Measurements from ENCODE around the gene ALCAM.

Gene ALCAM

GRCh38 chr3:105490045-105490444 is 123.3 kb downstream of the ALCAM start:
- DNase-seq (ENCODE audit: low read depth), result no peak

DNA sequence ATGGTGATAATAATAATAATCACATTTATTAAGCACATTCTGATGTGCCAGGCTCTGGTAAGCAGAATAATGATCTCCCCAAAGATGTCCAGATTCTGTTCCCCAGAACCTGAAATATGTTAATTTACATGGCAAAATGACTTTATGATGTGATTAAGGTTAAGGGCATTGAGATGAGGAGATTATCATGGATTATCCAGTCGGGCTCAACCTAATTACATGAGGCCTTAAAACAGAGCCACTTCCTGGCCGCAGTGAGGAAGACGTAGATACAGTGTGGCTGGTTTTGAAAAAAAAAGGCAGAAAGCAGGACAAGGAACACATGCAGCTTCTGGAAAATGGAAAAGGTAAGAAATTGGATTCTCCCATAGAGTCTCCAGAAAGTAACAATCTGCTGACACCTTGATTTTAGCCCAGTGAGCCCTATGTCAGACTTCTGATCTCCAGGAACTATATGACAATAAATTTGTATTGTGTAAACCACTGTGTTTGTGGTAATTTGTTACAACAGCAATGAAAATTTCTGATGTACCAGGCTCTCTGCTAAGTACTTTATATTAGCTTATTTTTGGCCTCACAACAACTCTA is 126.7 kb downstream of the ALCAM start:
- DNase-seq (ENCODE audit: low read depth), result no peak

DNA sequence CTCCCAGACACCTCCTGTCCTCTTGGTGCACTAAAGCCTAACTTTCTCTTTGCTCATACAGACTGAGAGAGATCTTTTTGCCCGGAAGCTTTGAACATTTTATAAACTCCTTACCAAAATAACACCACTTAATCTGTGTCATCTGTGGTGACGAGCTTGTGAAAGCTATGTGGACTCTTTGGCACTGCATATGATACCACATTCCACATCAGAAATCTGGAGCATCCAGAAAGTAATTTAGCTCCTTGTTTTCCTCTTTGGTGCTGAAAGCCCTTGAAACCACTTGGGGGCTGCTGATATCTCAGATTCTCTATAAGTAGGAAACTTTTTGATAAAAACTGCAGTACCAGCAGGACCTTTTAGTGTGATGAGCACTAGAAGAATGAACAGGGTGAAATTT is 128.3 kb downstream of the ALCAM start:
- no peak for DNase-seq (ENCODE audit: low read depth)

DNA sequence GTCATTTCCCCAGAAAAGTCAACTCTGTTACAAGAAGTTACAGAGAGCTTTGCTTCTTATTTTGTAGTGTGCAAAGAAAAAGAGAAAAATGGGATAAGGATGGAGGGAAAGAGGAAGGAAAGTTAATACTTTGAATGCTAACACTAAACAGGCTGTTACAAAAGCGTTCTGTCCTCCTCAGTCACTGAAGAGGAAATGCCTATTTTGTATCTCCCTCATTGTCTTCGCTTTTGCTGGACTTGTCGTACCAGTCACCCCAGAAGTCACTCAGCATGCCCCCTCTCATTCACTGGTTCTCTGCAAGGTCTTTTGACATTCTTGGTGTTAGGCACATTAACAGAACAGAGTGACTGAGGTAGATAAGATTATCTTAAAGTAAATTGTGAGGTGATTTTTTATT is 129.6 kb downstream of the ALCAM start:
- DNase-seq (ENCODE audit: low read depth), result no peak

GRCh38 chr3:105497386-105497785 is 130.7 kb downstream of the ALCAM start:
- DNase-seq (ENCODE audit: low read depth), result no peak

- no peak for DNase-seq (ENCODE audit: low read depth)
Observed at GRCh38 chr3:105499961-105500360, 133.3 kb downstream of the ALCAM start.

DNA sequence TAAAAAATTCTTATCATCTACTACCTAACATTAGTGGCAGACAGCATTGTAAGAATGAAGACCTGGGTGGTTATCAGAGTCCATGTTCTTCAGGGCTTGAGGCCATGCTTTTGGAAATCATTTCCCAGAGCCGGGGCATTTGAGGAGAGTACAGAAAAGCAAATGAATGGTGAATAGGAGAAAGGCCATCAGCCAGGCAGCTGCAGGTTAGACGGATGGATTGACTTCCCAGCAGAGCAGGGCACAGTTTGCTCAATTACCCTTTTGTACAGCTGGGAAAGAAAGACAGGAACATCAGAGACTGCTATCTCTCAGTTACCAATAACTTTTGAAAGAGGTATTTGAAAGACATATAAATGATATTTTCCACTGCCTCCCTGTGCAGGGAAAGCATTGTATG is 135.6 kb downstream of the ALCAM start:
- no peak for DNase-seq (ENCODE audit: low read depth)

GRCh38 chr3:105503191-105503593 is 136.5 kb downstream of the ALCAM start:
- no peak for DNase-seq (ENCODE audit: low read depth)

DNA sequence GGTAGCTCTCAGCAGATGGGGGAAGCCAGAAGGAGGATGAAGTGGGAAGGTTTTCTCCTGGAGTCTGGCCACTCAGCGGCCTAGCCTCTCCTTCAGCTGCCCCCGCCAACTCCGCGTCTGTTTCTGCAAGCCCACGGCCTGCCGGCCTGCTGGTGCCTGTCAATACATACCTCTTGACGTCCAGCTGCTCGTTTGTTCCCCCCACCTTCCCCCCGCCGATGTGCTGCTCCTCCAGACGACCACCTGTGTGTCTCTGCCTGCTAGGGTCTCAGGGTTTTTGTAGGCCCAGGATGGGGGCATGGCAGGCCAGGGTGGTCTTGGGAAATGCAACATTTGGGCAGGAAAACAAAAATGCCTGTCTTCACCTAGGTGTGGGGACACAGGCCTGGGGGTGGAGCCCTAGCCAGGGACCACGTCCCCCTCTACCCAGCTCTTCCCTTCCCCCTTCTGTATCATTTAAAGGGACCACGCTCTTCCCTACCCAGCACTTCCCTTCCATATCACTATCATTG is 137.8 kb downstream of the ALCAM start:
- no peak for DNase-seq (ENCODE audit: low read depth)

- no peak for DNase-seq (ENCODE audit: low read depth)
Observed at GRCh38 chr3:105505170-105505569, 138.5 kb downstream of the ALCAM start.

DNA sequence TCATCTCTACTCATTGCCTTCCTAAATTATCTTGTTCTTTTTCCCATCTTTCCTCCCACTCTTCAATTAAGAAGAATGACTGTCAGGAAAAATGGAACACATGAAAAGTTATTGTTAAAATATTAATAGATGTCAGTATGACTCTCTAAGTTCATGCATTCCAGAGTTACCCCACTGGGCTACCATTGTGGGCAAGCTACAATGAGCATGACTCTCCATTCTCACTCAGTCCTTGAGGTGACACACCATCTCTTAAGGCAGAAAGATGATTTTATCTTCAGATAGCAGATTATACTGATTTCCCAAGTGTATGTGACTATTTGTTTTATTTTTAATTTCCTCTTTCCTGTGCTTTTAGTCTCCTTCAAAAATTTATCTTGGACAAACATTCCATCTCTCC is 144.3 kb downstream of the ALCAM start:
- DNase-seq (ENCODE audit: low read depth), result no peak

DNA sequence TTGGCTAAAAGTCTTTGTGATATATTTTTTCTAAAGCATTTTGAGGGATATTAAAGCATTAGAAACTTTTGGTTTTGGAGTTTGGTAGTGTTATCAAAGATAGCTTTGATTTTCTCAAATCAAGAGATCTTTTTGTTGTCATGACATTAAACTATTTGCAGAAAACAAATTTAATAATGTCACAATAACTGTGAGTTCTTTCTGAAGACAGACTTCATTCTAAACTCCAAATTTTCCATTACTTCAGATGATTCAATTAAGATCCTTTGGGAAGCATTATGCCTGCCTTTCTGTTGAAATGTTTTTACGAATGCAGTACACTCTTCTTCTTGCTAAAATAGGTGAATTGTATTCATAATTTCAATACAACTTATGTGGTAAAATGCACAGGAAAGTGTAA is 145.4 kb downstream of the ALCAM start:
- no peak for DNase-seq (ENCODE audit: low read depth)

GRCh38 chr3:105513042-105513441 is 146.3 kb downstream of the ALCAM start:
- no peak for DNase-seq (ENCODE audit: low read depth)

- DNase-seq (ENCODE audit: low read depth), result no peak
Observed at GRCh38 chr3:105513886-105514285, 147.2 kb downstream of the ALCAM start.

DNA sequence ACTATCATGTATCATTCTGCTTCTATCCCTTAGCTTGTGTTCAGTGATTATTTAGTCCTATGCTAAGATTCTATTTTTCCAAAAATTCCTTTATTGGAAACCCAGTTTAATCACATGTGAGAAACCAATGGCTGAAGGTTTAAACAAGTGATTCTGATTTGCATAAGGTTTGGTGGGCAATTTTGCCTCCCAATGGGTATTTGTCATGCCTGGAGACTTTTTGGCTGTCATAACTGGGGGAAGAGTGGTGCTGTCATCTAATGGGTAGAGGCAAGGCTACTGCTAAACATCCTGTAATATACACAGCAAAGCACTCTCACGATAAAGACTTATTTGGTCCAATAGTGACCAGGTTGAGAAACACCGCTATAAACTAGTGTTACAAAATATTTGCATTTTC is 148.7 kb downstream of the ALCAM start:
- DNase-seq (ENCODE audit: low read depth), result no peak

DNA sequence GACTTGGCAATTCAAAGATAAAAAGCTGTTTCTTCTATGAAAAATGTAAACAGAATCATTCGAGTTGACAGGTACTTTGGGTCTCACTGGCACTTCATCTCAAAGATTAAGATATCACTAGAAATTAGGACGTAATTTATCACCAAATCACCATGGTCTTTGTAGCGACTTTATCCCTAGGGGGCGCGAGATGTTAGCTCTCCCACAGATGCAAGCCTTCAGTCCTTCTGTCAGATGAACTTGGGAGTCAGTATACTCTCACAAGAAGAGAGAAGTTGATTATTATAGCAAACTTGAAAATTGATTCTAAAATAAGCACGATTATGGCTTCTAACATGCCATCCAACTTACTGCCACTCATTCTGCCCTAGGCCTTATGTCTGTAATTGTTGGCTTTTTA is 150.3 kb downstream of the ALCAM start:
- DNase-seq (ENCODE audit: low read depth), result no peak

DNA sequence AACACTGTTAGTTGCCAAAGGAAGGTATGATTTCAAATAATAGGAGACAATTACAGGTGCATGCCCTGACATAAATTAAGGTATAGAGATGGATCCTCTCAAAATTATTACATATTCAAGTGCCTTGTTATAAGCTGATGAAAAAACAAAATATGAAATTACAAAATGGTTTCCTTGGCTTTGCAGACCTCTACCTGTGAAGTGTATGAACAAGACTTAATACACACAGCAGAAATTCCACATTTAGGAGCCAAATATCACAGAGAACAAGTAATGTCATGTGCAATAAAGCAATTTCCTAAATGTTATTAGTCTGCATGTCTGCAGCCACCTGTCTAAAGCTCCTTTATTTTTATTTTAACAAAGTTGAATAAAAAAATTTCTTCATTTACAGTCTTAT is 151.5 kb downstream of the ALCAM start:
- DNase-seq (ENCODE audit: low read depth), result no peak

DNA sequence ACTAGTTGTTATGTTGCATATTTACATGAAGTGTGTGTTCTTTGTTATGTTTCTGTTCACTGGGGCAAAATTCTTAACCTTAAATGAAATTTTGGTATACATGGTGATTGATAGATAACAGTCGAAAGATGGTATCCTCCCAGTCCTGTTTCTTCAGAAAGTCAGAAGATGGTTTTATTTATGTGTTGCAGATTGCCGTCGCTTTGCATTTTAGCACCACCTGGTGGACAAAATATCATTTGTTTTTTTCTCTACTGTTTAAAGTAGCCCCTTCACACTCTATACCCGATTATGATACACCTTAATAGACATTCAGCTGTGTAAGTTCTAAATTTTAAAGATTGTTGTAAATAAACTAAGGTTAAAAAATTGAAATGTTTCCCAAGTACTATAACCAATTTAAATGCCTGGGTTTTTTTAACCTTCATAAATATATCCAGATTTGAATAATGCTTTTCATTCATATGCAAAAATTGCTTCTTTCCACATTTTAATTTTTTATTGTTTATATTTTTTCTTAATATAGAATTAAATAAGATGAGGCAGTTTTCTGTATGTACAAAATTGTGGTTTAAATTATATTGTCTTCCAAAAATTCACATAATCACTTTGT is 152.2 kb downstream of the ALCAM start:
- DNase-seq (ENCODE audit: low read depth), result no peak

GRCh38 chr3:105521770-105522169 is 155.1 kb downstream of the ALCAM start:
- no peak for DNase-seq (ENCODE audit: low read depth)

- DNase-seq (ENCODE audit: low read depth), result no peak
Observed at GRCh38 chr3:105523501-105523900, 156.8 kb downstream of the ALCAM start.

DNA sequence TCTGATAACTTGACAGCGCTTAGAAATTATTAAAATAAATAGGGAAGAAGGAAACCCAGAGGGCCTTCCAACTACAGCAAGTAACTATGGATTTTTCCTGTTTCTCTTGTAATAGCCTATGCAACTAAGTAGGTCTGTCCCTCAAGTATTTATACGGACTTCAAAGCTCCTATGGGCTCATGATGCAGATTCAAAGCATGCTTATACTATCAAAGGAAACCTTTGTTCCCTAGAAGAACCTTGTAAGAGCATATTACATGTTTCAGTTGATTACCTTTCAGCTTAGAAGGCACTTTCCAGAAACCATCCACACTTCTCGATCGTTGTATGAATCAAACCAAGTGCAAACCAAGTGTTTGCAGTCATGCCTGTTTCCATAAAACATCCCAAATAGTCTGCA is 158.8 kb downstream of the ALCAM start:
- no peak for DNase-seq (ENCODE audit: low read depth)

DNA sequence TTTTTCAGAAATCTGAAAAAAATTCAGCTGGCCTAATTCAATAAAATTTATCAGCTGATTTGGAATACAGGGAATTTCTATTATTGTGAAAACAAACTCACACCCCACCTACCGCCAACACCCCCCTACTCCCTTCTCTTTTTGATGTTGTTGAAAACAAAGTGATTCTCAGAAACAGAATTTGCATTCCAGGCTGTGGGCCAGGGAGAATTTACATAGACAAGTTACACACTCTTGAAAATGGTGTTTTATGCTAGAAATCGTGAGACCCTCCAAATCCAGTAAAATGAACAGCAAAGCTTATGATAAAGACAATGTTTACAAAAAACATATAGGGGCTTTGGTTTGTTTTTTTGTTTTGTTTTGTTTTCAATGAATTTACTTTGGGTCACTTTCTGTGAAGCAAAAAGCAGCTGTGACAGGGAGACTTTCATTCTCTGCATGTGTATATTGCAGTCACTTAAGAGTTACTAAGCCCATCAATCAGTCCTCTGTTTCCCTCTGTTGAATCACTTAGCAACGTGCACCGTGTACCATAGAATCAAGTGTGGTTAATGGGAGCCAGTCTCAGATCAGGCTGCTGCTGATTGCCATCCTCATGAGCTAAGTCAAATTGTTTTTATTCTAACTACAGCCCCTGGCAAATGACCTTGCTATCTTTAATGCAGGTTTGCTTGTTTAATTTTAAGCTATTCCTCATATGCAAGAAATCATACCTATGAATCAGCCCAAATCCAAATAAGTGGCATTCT is 159.8 kb downstream of the ALCAM start:
- no peak for DNase-seq (ENCODE audit: low read depth)

DNA sequence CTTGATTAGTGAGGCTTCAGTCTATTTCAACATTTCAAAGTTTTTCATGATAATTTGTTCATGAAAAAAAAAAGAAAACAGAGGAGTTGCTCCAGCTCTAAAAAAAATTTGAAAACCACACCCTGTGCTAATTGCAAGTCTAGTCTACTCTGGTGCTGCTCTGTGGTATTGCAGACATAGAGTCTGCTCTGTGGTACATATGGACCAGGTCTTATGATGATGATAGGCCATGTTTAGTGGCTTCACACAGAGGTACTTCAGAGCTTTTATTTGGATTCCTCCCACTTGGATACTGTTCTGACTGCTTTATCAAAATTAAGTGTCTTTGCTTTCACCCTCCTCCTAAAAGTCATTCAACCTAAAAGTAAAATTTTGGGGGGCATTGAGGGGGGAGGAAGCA is 160.8 kb downstream of the ALCAM start:
- no peak for DNase-seq (ENCODE audit: low read depth)

All from T follicular helper cell (primary cell).